NOMO-1 treated with dmso at 0.1 percent for 144 hours (cell line): ENCODE measurements around the gene PPP6R3.
"Not testable (repeated sequence)": the region's sequence is repeated elsewhere in the genome, so short reads cannot be mapped to it uniquely, and the experiment has no call there.

ENCODE experiments used
- DNase-seq: peaks from one replicate; lab custom pipeline; 2025; ENCODE audit not compliant: unreplicated experiment; lab: John Stamatoyannopoulos, UW

The PPP6R3 gene

DNA sequence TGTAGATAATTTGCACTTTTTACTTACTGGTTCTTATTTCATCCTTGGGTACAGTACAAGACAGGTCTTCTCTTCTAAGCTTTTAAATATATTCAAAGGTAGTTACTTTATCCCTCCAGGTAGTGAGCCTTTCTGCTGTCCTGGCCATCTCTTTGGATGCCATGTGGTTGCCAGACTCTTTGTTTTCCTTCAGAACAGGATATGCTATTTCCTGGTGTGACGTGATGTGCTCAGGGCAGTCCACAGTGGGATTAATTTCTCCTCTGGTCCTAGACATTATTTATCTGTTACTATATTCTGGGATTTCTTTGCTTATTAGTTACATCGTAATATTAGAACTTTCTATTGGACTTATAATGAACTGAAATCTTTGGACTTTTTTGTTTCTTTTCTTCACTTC, 63.7 kb downstream of the PPP6R3 start:
- no peak for DNase-seq

DNA sequence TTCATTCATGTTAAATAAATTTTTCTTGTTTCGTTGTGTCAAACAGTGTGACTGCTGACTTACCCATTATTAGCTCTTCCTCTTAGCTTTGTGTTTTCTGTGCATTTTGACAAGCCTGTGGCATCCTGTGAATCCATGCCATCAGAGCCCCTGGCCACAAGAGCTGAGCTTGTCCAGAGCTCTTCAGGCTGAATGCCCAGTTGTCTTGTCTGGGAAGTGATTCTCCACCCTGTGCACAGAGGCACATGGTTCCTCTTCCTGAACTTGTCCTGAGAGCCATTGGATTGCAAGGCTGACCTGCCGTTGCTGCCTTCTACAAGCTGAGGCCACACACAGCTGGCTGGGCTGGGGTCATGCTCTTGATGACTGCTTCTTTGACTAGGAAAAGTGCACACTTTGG, 64.1 kb downstream of the PPP6R3 start:
- DNase-seq = no peak

DNA sequence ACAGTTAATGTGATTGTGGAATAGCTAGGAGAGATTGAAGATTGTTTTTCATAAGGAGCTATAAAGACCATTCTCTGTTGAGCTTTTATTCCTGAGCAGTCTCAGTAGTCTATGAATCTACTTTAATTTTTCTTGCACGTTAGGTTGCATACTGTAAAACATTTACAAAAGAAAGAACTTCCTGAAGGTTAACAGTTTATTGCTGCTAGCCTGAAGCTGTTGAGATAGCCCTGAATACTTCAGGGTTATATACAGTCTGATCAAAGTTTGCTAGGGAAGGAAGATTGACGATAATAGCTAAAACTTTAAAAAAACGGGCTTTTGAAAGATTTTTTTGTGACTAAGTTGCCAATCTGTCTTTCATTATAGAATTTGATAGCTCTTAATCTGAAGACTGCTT, 64.8 kb downstream of the PPP6R3 start:
- no peak for DNase-seq

DNA sequence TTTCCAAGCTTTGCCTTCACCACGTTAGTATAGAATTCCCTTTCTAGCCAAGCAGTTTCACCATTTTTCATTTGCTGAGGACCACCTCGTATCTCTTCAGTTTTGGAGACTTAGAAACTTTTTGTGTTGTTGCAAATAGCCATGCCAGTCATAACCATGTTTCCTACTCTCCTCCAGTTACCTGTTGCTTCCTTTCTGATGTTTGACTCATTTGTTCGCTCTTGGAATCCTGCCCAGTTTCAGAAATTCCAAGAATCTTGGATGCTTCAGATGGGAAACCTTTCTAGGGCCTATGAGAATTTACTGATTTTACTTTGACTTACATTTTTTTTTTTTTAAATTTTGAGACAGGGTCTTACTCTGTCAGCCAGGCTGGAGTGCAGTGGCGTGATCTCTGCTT, 65.4 kb downstream of the PPP6R3 start:
- DNase-seq = no peak

DNA sequence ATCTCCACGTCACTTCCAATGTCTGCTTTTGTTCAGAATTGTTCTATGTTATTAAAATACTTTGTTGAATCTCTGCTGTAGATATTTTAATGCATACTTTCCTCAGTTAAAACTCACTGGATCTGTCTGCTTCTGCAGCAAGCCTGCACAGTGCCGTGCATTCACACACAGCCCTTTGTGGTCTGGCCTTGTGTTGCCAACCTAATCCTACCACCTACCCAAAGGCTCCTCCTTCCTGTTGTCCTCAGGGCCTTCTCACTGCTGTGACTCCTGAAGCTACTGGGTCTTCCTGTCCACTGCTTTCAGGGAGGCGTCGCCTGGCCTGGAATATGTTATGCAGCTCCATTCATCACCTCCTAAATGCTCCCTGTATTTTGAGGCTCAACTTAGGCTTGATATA, 67.0 kb downstream of the PPP6R3 start:
- DNase-seq = no peak

DNA sequence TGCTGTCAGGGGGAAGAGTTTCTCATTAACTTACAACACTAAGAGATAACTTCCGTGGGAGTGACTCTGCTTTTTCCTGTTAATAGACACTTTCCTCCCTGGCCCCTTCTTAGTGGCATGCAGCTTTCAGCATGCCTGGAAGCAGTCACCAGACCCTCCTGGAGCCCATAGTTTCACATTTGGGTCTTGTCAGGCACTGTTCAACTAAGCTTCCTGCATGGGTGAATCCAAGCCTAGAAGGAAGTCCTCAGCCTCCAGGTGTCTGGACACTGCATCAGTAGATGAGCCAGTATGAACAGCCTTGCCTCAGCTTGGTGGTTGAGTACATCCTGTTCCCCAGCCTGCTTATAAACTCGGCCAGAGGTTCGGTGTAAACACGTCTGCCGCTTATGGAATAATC, 68.1 kb downstream of the PPP6R3 start:
- no peak for DNase-seq

DNA sequence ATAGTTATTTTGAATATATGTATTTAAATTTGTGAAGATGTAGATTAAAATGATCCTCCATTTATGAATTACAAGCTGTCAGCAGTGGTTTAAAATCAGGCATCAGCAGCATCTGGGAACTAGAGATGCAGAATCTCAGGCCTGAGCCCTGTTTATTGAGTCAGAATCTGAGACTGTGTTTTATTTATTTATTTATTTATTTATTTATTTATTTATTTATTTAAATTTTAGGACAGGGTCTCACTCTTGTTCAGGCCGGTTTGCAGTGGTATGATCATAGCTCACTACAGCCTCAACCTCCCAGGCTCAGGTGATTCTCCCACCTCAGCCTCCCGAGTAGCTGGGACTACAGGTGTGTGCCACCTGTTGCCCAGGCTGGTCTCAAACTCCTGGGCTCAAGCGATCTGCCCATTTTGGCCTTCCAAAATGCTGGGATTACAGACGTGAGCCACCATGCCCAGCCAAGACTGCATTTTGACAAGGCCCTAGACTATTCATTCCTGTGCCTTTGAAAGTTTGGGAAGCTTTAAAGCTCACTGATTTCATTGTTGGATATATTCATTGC, 70.7 kb downstream of the PPP6R3 start:
- DNase-seq = no peak

DNA sequence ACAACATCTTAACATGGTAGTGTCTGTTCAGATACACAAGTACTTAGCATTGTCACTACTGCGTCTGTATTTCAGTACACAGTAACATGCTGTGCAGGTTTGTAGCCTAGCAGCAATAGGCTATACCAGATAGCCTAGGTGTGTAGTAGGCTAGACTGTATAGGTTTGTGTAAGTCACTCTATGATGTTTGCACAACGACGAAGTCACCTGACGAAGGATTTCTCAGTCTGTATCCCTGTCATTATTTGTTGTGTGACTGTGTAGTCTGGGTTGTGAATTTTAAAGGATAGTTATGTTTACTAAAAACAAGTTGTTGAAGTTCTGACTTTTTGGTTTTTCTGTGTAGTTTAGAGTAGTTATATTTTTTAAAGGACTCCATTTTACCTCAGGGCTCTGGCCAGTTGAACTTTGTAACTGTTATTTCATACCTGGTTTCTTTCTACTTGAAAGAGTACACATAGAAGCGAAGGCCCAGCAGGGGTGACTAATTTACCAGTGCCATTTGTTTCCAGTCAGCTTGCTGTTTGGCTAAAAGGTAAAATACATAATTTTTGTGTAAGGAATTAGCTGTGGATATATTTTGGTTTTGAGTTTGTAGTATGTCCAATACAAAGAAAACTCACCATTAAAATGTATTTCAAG, 72.3 kb downstream of the PPP6R3 start:
- no peak for DNase-seq

DNA sequence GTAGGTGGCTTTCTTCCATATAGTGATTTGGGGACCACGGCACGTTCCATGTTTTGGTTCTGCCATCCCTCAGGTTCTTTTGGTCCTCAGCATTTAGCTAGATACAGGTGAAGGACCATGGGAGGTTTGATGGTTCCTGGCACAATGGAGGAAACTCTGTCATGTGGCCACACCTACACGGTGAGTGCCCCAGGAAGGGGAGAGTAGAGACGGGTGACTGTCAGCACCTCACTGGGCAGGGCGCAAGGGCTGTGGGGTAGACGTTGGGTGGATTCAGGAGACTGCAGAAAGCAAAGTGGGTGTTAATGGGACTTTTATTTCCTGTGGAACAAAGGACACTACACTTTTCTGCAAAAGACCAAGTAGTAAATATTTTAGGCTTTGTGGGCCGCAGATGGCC, 73.4 kb downstream of the PPP6R3 start:
- no peak for DNase-seq

DNA sequence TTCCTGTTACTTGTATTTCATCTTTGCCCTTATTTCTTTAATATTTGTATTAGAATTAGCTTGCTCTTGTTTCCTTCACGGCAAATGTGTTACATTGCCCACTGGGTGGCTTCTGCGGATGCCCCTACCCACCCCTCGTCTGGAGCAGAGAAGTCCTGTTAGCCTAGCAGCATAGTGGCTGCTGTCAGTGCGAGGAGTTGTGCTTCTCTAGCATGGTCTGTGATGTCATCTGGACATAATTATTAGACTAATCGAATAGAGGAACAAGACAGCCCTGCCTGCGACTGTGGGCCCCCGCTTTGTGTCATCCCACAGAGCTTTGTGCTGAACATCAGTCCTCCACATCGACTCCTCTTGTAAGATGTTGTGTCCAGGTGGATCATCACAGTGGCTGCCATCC, 74.5 kb downstream of the PPP6R3 start:
- DNase-seq = no peak

DNA sequence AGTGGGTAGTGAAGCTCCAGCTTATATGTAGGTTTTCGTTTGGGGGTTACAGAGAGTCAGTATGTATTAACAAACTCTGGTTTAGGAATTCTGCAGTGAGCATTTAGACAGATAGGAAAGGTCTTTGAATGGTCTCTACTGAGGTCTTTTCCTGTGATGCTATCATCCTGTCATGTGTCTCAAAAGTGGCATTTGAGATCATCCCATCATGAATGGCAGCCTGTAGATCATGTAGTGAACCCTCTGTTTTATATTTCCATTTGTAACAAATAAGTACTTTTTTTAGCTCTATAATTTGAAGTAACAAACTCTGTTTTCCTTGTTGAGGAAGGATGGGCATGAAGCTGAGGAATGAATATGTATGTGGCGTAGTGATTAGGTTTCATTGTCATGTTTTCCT, 76.2 kb downstream of the PPP6R3 start:
- no peak for DNase-seq

DNA sequence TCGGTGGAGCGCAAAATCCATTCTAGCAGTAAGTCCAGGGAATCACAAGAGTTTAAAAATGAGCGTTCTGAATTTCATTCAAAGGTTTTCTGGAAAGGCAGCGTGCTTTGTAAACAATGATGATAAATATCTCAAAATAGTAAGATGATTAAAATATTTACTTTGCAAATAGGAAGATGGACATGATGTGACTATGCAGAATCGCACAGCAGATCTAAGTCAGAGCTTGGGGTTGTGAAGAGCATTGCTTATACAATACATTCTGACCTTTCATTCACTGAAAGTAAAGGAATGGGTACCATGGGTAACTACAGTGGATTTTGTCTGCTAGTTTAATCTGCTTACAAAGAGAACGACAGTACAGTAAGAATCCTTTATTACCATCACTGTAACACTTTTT, 77.5 kb downstream of the PPP6R3 start:
- no peak for DNase-seq

DNA sequence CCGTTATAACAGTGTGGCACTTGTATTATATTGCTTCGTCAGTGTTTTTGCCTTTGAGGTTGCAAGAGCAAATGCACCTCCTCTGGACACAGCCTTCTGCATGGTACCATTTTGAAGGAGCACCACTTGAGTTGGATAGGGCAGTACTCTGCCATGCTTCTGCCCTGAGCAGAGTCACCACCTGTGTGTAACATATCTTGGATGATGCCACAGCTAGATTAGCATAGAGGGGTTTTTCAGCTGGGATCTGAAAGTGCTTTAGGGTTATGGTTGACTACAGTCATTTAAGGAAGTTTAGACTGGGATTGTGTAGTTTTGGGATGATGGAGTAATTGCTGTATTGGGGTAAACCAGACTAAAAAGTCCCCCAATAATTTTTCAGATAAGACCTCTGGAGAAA, 78.8 kb downstream of the PPP6R3 start:
- DNase-seq = no peak

DNA sequence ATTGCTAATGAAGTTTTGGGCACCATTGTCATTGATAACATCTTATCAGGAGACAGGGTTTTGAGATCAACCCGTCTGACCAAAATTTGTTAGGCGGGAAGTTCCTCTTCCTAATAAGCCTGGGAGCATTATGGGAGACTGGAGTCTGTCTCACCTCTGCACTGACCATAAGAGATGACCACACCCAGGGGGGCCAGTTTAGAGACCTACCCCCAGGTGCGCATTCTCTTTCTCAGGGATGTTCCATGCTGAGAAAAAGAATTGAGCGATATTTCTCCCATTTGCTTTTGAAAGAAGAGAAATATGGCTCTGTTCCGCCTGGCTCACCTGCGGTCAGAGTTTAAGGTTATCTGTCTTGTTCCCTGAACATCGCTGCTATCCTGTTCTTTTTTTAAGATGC, 80.0 kb downstream of the PPP6R3 start:
- DNase-seq = not testable (repeated sequence)

DNA sequence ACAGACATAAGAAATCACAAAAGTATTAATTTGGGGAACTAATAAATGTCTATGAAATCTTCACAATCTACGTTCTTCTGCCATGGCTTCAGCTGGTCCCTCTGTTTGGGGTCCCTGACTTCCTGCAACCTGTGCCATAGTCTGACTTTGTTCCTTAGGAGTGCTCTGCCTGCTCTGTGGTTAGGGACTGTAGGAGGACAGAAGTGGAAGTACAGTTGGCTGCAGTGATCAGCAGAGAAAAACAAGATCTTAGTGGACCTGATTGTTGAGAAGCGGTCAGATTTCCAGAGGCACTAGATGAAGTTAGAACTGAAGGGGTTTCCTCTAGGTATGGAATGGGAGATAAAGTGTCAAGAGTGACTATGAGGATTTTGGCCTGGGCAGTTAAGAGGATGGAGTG, 80.6 kb downstream of the PPP6R3 start:
- no peak for DNase-seq

DNA sequence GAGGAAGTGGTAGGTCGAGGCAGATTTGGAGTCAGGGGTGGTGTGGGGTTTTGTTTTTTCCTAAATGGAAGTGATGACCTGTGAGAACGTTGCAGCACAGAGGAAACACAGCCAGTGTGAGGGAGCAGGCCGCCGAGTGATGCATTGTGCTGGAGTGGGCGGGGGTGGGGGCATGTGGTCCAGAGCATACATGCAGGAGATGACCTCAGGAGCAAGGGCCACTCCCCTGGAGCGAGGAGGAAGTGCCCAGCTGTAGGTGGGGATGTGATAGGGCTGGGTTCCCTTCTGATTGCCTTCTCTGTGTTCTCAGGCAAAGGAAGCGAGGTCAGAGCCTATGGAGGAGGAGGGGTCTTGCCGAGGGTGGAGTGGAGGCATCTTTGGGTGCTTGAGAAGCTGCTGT, 81.4 kb downstream of the PPP6R3 start:
- no peak for DNase-seq

DNA sequence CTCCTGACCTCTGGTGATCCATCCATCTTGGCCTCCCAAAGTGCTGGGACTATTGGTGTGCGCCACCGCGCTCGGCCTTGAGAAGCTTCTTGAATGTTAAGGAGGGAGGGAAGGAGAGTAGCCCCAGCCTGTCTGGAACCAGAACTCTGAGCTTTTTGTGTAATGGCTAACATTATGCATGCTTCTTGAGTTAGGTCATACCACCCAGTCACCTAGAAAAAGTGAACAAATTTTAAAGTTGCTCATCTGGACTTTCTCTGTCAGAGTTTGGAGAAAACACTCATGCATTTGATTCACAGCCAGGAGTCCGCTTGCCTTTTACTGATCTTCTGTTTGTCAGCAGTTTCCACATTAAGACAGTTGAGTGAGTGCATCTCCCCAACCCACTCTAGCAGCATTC, 82.1 kb downstream of the PPP6R3 start:
- no peak for DNase-seq

DNA sequence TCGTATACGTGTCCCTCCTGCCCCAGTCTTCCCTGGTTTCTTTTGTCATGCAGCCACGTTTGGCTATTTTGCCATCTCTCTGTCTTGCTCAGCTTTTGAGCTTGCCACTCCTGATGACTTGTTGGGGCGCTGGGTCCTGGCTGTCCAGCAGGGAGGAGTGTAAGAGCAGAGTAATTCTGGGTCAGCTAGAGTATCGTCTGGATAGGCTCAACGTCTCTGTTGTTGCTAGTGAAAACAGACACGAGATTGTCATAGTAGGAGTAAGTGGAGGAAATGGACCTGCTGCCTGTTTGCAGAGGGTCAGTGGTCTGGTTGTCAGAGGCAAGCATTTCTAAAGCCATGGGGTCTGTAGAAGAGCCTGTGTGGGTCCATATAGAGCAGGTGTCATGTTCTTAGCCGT, 83.0 kb downstream of the PPP6R3 start:
- no peak for DNase-seq

DNA sequence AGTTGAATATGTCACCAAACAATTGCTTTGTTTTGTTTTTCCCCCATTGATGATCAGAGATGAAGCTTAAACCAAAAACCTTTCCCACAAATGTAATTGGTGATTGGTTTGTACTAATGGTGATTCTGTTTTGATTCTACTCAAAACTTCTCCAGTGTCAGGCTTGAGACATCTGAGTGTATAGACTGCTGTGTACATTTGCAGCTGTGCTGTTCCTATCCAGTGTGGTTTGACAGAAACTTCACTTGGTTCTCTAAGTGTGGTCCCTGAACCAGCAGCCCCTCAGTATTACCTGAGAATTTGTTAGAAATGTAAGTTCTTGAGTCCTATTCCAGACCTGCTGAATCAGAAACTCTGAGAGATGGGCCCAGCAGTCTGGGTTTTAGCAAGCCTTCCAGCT, 84.8 kb downstream of the PPP6R3 start:
- no peak for DNase-seq

DNA sequence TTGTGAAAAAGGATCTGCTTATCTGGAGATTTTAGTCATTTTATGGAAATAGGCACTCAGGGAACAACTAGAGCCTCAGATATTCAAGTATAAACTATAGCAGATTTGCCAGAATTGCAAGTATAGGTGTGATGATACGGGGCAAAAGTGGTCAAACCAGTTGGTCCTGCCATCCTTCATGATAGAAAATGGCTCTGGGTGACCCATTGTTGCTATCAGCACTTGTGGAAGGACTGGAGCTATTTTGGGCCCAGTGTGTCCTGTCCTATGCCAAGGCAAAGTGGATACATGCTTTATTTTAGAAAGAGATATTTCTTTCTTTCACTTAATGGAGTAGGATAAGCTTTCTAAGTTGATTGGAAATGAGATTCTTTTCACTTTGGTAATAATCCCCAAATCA, 85.2 kb downstream of the PPP6R3 start:
- no peak for DNase-seq

DNA sequence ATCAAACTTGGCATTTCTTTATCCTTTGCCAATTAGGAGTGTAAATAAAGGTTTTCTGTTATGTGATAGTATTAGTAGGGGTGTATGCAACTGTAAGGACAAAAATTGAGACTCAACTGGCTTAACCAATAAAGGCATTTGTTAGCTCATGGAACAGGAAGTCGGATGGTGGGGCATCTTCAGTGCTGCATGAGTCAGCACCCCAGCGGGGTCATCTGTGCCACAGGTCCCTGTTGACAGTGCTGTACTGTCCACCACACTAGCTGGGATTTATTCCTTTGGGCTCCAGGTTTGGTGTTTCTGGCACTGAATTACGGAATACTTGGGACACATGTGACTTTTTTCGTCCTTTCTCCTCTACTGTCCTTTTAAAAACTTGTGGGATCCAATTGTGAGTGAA, 86.0 kb downstream of the PPP6R3 start:
- DNase-seq = no peak

DNA sequence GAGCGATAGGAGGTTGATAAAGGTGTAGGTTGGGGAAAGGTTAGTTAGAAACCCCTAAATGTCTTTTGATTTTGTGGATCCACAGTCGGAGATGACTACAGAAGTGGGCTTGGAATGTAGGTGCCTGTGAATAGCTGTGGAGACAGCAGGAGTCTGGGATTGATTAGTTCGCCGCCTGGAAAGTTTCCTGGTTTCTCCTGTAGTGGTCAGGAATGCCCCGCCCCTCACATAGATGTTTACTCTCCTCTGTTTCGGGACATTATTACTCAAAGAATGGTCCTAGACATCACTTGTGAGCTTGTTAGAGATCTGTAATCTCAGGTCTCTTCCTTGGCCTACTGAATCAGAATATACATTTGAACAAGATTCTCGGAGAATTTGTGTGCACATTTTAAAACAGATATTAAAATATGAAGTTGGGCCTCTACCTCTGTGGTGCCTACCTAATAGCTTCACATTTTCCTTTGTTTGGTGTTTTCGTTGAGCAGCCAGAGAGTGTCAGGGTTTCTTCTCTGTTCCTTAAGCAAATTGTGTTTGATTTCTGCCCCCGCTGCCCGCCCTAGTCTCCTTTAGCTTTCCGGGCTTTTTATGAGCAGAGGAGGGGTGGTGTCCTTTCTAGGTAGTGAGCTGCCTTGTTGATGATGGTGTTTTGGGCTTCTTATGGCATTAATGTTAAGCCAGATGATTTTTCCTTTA, 89.4 kb downstream of the PPP6R3 start:
- no peak for DNase-seq

DNA sequence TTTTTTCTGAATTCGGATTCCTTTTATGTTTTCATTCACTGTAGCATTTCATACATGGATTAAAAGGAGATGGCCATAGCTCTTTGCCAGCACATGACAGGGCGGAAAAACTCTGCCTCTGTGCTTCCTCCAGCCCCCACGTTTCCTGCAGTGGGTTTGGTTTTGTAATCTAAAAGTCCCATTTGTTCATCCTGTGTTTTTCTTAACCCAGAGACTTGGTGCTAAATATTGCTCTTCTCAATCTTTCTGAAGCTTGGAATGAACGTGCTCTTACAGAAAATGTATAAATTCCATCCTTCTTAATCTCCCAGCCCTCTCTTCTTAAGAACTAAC, 89.9 kb downstream of the PPP6R3 start:
- DNase-seq = no peak
